GM12875 (cell line): Measurements from ENCODE around the gene IGSF9.

Experiments used
- H3K4me3 ChIP-seq: one replicate; pipeline ENCODE4 v1.5.1; 2011; ENCODE audit warnings: low read depth, low read length, control low read depth
- CTCF ChIP-seq: IDR thresholded peaks from 2 replicates; pipeline ENCODE4 v1.5.1; 2011; ENCODE audit warnings: low read depth, mild to moderate bottlenecking, control low read depth, inconsistent platforms, low read length, moderate library complexity, borderline replicate concordance; ENCODE audit not compliant: insufficient read depth

The IGSF9 gene

DNA sequence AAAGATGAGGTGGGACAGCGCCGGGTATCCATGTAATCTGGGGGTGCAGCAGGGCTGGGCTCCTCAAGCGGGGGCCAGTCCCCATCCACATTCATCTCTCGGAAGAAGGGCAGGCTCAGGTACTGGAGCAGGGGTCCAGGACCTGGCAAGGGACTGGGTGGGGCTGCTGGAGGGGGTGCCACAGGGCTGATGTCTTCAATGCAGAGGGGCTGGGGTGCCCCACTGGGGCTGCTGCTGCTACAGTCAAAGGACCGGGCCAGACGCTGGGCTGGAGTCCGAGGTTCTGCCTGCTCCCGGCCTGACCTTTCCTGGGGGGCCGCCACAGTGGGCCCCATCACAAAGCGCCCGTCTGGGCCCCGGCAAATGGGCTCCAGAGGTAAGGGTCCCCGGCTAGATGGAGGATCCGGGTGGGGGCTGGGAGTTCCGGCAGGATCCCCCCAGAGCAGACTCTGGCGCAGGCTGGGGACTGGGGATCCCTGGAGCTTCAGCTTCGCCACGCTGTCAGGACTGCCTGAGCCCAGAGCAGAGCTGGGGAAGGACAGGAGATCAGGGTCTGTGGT is 16.8 kb downstream of the IGSF9 start:
- no peak overlapping the region for H3K4me3 ChIP-seq
- no peak for TF ChIP-seq CTCF

GRCh38 chr1:159927849-159928431 is 17.5 kb downstream of the IGSF9 start:
- no peak overlapping the region for H3K4me3 ChIP-seq
- TF ChIP-seq CTCF = 0 out of 2 replicates have a peak, but pooled peaks have one; percentile 9

DNA sequence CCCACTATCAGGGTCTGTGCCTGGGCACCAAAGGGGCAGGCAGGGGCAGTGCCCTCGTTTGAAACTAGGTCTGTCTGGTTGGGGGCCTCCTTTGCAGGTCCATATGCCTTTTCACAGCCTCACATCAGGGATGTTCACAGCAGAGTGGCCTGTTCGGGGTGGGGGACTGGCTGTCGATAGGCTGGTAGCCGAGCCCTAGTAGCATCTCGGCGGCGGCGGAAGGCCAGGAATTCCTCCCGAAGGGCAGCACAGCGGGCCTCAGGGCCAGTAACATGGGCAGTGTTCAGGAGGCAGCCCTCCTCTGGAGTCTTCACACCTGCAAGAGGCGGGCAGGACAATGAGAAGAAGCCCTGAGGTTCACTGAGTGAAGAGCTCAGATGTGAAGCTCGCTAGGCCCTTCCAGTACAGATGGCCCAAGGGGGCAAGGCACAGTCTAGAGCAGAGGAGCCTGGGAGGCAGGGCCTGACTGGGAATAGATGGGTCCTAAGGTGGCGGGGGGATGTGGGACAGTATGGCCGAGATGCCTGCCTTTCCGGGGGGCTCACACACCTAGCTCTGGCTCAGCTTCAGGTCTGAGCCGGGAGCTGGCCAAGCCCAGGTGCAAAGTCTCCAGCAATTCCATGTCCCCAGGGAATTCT is 18.1 kb downstream of the IGSF9 start:
- TF ChIP-seq CTCF = no peak
- H3K4me3 ChIP-seq = no peak overlapping the region

GRCh38 chr1:159925719-159926078 is 19.7 kb downstream of the IGSF9 start:
- peak overlapping the region; percentile 87 for H3K4me3 ChIP-seq
- TF ChIP-seq CTCF = no peak

- H3K4me3 ChIP-seq = peak within 1 kb of the TSS; percentile 87
- TF ChIP-seq CTCF = no peak
Measured at GRCh38 chr1:159924791-159925718, 20.4 kb downstream of the IGSF9 start, which contains the start of gene TAGLN2. Gene TAGLN2 (minus strand): TSS chr1:159925507. CDS start chr1:159920509, 4,998 bp downstream.

- 0 out of 2 replicates have a peak, but pooled peaks have one; percentile 1 for TF ChIP-seq CTCF
- H3K4me3 ChIP-seq = peak overlapping the region; percentile 87
Measured at GRCh38 chr1:159924025-159924790, 21.2 kb downstream of the IGSF9 start.
